Measurements from ENCODE around the gene SLC26A1.
A peak's percentile ranks its signal among the peaks of the same experiment; 100 is the strongest.

Gene SLC26A1

DNA sequence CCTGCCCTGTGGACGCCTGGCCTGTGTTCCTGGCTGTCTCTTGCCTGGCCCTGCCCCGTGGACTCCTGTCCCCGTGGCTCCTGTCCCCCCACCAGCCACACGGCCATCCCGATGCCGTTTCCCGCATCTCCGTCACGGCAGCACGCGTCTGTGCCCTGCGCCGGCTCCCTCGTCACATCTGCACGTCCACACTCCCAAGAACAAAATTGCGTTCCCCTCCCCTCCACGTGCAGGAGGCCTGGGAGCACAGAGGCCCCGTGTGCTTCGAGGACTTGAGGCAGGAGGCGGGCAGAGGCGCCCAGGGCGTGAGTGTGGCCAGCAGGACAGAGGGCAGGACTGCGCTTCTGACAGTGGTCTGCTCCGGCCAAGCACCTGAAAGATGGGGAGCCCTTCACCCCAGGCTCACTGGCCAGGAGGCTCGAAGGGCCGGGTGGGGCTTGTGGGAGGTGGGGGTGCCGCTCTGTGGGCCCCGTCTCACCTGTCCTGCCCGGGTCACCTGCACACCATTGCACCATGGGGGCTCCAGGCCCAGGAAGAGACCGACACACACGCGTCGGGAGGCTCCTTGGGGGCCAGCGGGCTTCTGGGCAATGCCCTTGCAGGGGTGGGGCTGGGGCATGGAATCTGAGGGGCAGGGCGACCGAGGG, 35.5 kb upstream of the SLC26A1 start:
- no peak for DNase-seq (ENCODE audit: low read depth)

GRCh38 chr4:1027915-1028238, 34.7 kb upstream of the SLC26A1 start:
- no peak for DNase-seq (ENCODE audit: low read depth)

GRCh38 chr4:1027219-1027914, 34.2 kb upstream of the SLC26A1 start:
- DNase-seq (ENCODE audit: low read depth) = no peak

- peak; percentile 20 for DNase-seq (ENCODE audit: low read depth)
These were observed 32.9 kb upstream of the SLC26A1 start for GRCh38 chr4:1026115-1026514.

DNA sequence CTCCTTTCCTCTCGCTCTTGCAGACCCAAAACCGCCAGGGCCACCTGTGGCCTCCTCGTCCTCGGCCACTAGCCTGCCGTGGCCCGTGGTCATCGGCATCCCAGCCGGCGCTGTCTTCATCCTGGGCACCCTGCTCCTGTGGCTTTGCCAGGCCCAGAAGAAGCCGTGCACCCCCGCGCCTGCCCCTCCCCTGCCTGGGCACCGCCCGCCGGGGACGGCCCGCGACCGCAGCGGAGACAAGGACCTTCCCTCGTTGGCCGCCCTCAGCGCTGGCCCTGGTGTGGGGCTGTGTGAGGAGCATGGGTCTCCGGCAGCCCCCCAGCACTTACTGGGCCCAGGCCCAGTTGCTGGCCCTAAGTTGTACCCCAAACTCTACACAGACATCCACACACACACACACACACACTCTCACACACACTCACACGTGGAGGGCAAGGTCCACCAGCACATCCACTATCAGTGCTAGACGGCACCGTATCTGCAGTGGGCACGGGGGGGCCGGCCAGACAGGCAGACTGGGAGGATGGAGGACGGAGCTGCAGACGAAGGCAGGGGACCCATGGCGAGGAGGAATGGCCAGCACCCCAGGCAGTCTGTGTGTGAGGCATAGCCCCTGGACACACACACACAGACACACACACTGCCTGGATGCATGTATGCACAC, 31.8 kb upstream of the SLC26A1 start:
- DNase-seq (ENCODE audit: low read depth) = no peak

GRCh38 chr4:1023895-1024740, 30.9 kb upstream of the SLC26A1 start:
- DNase-seq (ENCODE audit: low read depth) = no peak

DNA sequence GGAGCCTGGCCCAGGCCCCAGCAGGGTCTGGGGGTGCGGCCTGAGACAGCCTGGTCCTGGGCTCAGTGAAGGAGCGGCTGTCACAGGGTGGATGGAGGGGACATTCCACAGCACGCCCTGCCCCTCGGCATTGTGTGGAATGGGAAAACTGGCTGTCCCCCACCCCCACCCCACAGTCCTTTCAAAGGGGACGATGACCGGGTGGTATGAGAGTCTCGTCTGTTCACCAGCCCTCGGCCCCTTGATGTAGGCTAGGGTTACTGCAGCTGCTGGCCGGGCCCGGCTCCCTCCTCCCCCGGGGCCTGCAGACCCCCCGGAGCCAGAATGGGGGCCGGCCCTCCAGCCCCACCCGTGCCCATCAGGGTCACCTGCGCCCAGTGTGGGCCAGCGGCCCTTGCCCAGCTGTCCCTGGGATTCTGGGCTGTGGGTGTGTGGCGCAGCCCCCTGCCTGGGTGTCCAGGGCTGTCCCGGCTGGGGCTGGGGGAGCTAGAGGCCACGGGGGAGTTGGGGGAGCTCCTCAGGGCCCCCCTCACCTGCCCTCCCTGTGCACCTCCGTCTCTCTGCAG, 30.0 kb upstream of the SLC26A1 start:
- DNase-seq (ENCODE audit: low read depth) = no peak

DNA sequence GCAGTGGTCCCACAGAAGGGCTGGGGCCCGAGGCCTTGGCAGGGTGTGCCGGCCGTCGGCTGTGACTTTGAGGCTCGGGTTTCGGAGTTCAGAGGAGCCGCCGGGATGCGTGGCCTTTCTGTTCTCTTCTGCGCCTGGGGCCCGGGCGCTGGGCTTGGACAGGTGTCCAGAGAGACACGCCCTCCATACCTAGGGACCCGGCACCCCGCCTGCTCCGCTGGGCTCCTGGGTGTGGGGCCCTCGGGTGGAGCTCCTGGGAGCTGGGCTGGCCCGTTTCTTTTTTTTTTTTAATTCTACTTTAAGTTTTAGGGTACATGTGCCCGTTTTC, 29.5 kb upstream of the SLC26A1 start:
- no peak for DNase-seq (ENCODE audit: low read depth)

GRCh38 chr4:1022051-1022738, 29.0 kb upstream of the SLC26A1 start:
- DNase-seq (ENCODE audit: low read depth) = no peak

DNA sequence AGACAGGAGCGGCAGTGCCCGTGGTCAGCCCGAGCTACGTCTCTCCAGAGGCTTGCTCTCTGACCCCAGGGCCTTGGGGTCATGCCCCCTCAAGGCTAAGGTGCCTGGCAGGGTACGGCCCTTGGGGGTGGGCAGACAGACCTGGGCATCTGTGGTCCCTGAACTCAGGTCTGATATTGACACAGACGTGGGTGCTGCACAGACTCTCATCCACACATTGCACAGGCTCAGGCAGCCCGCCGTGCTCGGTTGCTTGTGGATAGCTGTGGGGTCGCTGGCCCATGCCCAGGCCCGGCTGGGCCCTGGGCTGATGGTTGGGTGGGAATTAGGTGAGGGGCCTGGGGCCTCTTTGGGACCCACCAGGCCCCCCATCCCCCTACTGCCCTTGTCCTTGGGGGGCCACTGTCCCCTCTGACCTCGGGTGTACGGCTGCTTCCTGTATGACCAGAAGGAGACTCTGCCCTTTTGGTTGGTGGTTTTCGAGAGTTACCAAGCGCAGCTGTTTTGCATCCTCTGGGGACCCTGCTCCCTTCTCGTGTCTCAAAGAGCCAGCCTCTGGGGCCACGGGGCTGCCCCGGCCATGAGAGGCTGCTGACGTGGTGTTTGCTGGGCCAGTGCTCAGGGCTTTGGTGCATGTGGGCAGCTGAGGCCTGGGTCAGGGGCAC, 28.3 kb upstream of the SLC26A1 start:
- no peak for DNase-seq (ENCODE audit: low read depth)

- DNase-seq (ENCODE audit: low read depth) = no peak
These were observed 26.7 kb upstream of the SLC26A1 start for GRCh38 chr4:1019729-1020470.

- DNase-seq (ENCODE audit: low read depth) = no peak
These were observed 26.1 kb upstream of the SLC26A1 start for GRCh38 chr4:1019320-1019719.

GRCh38 chr4:1018147-1019020, 25.2 kb upstream of the SLC26A1 start:
- DNase-seq (ENCODE audit: low read depth) = no peak

GRCh38 chr4:1017706-1018105, 24.5 kb upstream of the SLC26A1 start:
- no peak for DNase-seq (ENCODE audit: low read depth)

GRCh38 chr4:1017211-1017610, 24.0 kb upstream of the SLC26A1 start:
- no peak for DNase-seq (ENCODE audit: low read depth)

GRCh38 chr4:1015746-1016145, 22.5 kb upstream of the SLC26A1 start:
- DNase-seq (ENCODE audit: low read depth) = no peak

- no peak for DNase-seq (ENCODE audit: low read depth)
These were observed 22.0 kb upstream of the SLC26A1 start for GRCh38 chr4:1015179-1015578.

DNA sequence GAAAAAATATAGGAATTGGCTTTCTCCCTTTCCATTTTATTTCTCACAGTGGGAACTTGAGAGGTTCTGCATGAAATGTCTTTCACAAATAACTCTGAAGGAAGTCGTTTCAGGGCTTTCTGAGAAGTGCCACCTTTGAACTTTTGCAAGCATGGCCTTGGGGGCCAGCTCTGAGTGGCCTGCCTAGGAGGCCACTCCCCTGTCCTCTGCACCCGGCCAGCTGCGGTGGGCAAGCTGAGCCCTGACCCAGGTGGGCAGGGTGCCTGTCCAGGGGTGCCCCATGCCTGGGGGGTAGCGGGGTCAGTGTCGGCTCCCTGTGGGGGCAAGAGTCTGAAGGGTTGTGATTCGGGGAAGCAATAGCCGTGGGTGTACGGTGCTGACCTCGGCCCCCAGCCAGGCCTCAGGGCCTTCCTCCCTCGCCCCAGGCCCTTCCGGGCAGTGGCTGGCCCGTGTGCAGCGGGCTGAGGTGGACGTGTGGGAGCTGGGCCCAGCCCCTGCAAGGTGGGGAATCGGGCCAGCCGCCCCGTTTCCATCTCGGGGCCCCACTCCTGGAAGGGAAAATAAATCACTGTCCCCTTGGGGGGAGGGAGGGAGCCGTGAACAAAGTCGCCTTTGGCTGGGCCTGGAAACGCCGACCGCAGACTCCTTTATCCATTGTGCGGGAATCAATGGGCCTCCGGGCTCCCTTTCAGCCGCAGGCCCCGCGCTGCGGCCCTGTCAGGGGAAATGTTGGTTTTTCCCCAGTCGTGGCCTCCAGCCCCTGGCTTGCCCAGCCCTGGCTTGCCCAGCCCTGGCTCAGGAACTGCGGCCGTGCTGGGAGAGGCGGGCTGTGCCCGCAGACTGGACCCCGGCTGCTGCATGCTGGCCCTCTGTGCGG, 21.3 kb upstream of the SLC26A1 start:
- no peak for DNase-seq (ENCODE audit: low read depth)

All from ELR (cell line).